ENCODE results near the gene RXFP1. TPM values are rescaled to one million over a fixed set of nuclear protein-coding genes. Genes with fewer than 3 reads are reported as not detected.

RXFP1 gene
- total and polyA plus RNA-seq, 4 donors = 0.36 to 2.6 (median 0.97) TPM

- no peak overlapping the region for H3K27ac ChIP-seq (ENCODE audit: low read depth in 1 of 2, low read length in 2 of 2)
- no peaks in the 10 kb centered on the region for H3K4me1 ChIP-seq (ENCODE audit: control insufficient read depth in 1 of 2, insufficient read depth in 2 of 2, low read length in 2 of 2)
- intact Hi-C loops (cut with DNase I) = no loop called here
- ATAC-seq (ENCODE audit: low FRiP score) (no peak), DNase-seq (no peak)
- peaks cover 0 to 2% of the 10 kb centered on the region in 2 donors for H3K36me3 ChIP-seq (ENCODE audit: control insufficient read depth in 1 of 2, insufficient read depth in 2 of 2, low read length in 1 of 2)
- no peak overlapping the region for H3K4me3 ChIP-seq (ENCODE audit: low read length in 2 of 2)
- H3K27me3 ChIP-seq (ENCODE audit: control insufficient read depth in 1 of 2, insufficient read depth in 2 of 2, low read length in 1 of 2) = no peaks in the 10 kb centered on the region
- H3K9me3 ChIP-seq (ENCODE audit: control insufficient read depth, low read length) = no peaks in the 10 kb centered on the region
- 96 to 99% methylated on average over 2 of the region's 2 CpGs for WGBS, 2 donors
Measured at GRCh38 chr4:158678767-158679166, 157.1 kb downstream of the RXFP1 start.

DNA sequence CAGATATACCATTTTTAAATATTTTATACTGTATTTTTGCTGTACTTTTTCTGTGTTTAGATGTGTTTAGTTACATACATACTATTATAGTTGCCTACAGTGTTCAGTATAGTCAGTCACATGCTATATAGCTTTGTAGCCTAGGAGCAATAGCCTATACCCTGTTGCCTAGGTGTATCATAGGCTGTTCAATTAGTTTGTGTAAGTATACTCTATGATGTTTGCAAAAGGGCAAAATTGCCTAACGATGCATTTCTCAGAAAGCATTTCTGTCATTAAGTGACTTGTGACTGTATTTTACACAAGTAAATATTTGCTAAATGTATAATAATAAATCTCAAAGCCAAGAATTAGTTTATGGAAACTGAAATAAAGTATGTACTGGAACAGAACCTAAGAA, 159.9 kb downstream of the RXFP1 start:
- no peak overlapping the region for H3K27ac ChIP-seq (ENCODE audit: low read depth in 1 of 2, low read length in 2 of 2)
- DNase-seq (no peak), ATAC-seq (ENCODE audit: low FRiP score) (no peak)
- no peak overlapping the region for H3K4me3 ChIP-seq (ENCODE audit: low read length in 2 of 2)
- peaks cover 0 to 3% of the 10 kb centered on the region in 2 donors for H3K36me3 ChIP-seq (ENCODE audit: control insufficient read depth in 1 of 2, insufficient read depth in 2 of 2, low read length in 1 of 2)
- WGBS, 2 donors = 90 to 94% methylated on average over 1 of the region's 1 CpG
- no peaks in the 10 kb centered on the region for H3K4me1 ChIP-seq (ENCODE audit: control insufficient read depth in 1 of 2, insufficient read depth in 2 of 2, low read length in 2 of 2)
- intact Hi-C loops (cut with DNase I) = no loop called here
- H3K9me3 ChIP-seq (ENCODE audit: control insufficient read depth, low read length) = no peaks in the 10 kb centered on the region
- H3K27me3 ChIP-seq (ENCODE audit: control insufficient read depth in 1 of 2, insufficient read depth in 2 of 2, low read length in 1 of 2) = no peaks in the 10 kb centered on the region

- ATAC-seq (ENCODE audit: low FRiP score) = no peak
- intact Hi-C loops (cut with DNase I) = no loop called here
- no peaks in the 10 kb centered on the region for H3K27me3 ChIP-seq (ENCODE audit: control insufficient read depth in 1 of 2, insufficient read depth in 2 of 2, low read length in 1 of 2)
- peaks cover 0 to 3% of the 10 kb centered on the region in 2 donors for H3K36me3 ChIP-seq (ENCODE audit: control insufficient read depth in 1 of 2, insufficient read depth in 2 of 2, low read length in 1 of 2)
- DNase-seq = no peak
- H3K9me3 ChIP-seq (ENCODE audit: control insufficient read depth, low read length) = no peaks in the 10 kb centered on the region
- no peak overlapping the region for H3K27ac ChIP-seq (ENCODE audit: low read depth in 1 of 2, low read length in 2 of 2)
- H3K4me1 ChIP-seq (ENCODE audit: control insufficient read depth in 1 of 2, insufficient read depth in 2 of 2, low read length in 2 of 2) = no peaks in the 10 kb centered on the region
- H3K4me3 ChIP-seq (ENCODE audit: low read length in 2 of 2) = no peak overlapping the region
- 66 to 70% methylated on average over 2 of the region's 2 CpGs for WGBS, 2 donors
Measured at GRCh38 chr4:158682066-158682465, 160.4 kb downstream of the RXFP1 start.

DNA sequence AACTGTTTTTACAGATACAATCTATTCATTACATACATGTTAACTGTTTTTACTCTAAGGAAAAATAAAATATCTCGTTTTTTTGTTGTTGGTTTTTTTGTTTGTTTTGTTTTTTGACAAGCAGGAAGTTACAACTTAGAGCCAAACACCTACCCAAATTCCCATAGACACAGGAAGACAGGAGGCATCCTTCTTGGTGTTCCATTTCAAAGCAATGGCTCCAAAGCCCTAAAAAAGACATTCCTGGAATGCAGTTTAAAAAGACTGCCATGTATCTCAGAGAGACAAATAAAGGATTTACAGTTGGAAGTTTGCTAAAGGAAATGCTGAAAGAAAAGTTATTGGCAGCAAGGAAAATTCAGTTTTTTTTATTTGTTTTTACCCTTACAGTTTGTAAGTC, 167.1 kb downstream of the RXFP1 start:
- DNase-seq = no peak
- Histone ChIP-seq H3K27ac (ENCODE audit: low read depth in 1 of 2, low read length in 2 of 2) (no peak overlapping the region), H3K36me3 (ENCODE audit: control insufficient read depth in 1 of 2, insufficient read depth in 2 of 2, low read length in 1 of 2) (peaks cover 0 to 2% of the 10 kb centered on the region in 2 donors), H3K27me3 (ENCODE audit: control insufficient read depth in 1 of 2, insufficient read depth in 2 of 2, low read length in 1 of 2) (no peaks in the 10 kb centered on the region), H3K4me1 (ENCODE audit: control insufficient read depth in 1 of 2, insufficient read depth in 2 of 2, low read length in 2 of 2) (no peaks in the 10 kb centered on the region), H3K4me3 (ENCODE audit: low read length in 2 of 2) (no peak overlapping the region), H3K9me3 (ENCODE audit: control insufficient read depth, low read length) (no peaks in the 10 kb centered on the region)
- intact Hi-C loops (cut with DNase I) = no loop called here
- 85 to 91% methylated on average over 1 of the region's 1 CpG for WGBS, 2 donors
- ATAC-seq (ENCODE audit: low FRiP score) = no peak

Other genes starting within 250 kb of the RXFP1 start
- gene C4orf46, start 150.0 kb downstream of the RXFP1 start, total RNA-seq = 1 to 10 TPM; 2.2 to 2.8 TPM
- gene C4orf46, start 150.0 kb downstream of the RXFP1 start, polyA plus RNA-seq = 1 to 10 TPM; 1.8 to 3.0 TPM
- 10 to 100 TPM; 23.8 to 26.0 TPM for gene ETFDH, start 150.4 kb downstream of the RXFP1 start, total RNA-seq
- gene ETFDH, start 150.4 kb downstream of the RXFP1 start, polyA plus RNA-seq = 10 to 100 TPM; 21.9 to 42.0 TPM
- gene PPID, start 201.5 kb downstream of the RXFP1 start, total RNA-seq = 10 to 100 TPM; 14.2 to 19.7 TPM
- gene PPID, start 201.5 kb downstream of the RXFP1 start, polyA plus RNA-seq = 10 to 100 TPM; 20.4 to 36.3 TPM
- gene FNIP2, start 247.1 kb downstream of the RXFP1 start, total RNA-seq = 10 to 100 TPM; 71.0 to 97.8 TPM
- gene FNIP2, start 247.1 kb downstream of the RXFP1 start, polyA plus RNA-seq = 10 to 100 TPM; 17.3 TPM

Data from aorta (tissue), 5 donors.